ENCODE measurements around the gene IRF6.

Gene IRF6

GRCh38 chr1:209810783-209811182 lies 4.8 kb upstream of the IRF6 start:
- no peak for TF ChIP-seq CTCF (IDR thresholded peaks at IDR 0.05; ENCODE audit: insufficient read depth, low read length, missing control alignments)
- no peak for DNase-seq (ENCODE audit: low read depth, low spot score)
- POLR2A ChIA-PET = no interaction called here
- CTCF ChIA-PET = interaction anchor here (12.6 kb wide), 1 partner anchor 13 kb away, joined by 293 read pairs; the partner anchor contains the start of gene UTP25
- H3K4me3 ChIP-seq (ENCODE audit: low read depth, low read length) = no peak overlapping the region

GRCh38 chr1:209809611-209810010 lies 3.7 kb upstream of the IRF6 start:
- no peak for DNase-seq (ENCODE audit: low read depth, low spot score)
- POLR2A ChIA-PET = no interaction called here
- TF ChIP-seq CTCF (IDR thresholded peaks at IDR 0.05; ENCODE audit: insufficient read depth, low read length, missing control alignments) = no peak
- no peak overlapping the region for H3K4me3 ChIP-seq (ENCODE audit: low read depth, low read length)
- CTCF ChIA-PET = interaction anchor here (12.6 kb wide), 1 partner anchor 14 kb away, joined by 293 read pairs; the partner anchor contains the start of gene UTP25

GRCh38 chr1:209808059-209808581 lies 2.2 kb upstream of the IRF6 start:
- no peak for TF ChIP-seq CTCF (IDR thresholded peaks at IDR 0.05; ENCODE audit: insufficient read depth, low read length, missing control alignments)
- POLR2A ChIA-PET = no interaction called here
- H3K4me3 ChIP-seq (ENCODE audit: low read depth, low read length) = no peak overlapping the region
- peak; percentile 87 for DNase-seq (ENCODE audit: low read depth, low spot score)
- CTCF ChIA-PET = interaction anchor here (0.8 to 12.6 kb wide), 4 partner anchors 8 to 60 kb away, joined by 3 to 293 read pairs (median 4); partner anchors contain the start of gene UTP25

- no peak for DNase-seq (ENCODE audit: low read depth, low spot score)
- no peak overlapping the region for H3K4me3 ChIP-seq (ENCODE audit: low read depth, low read length)
- no peak for TF ChIP-seq CTCF (IDR thresholded peaks at IDR 0.05; ENCODE audit: insufficient read depth, low read length, missing control alignments)
- ChIA-PET POLR2A (no interaction called here), CTCF (interaction anchor here (0.8 to 12.6 kb wide), 4 partner anchors 8 to 60 kb away, joined by 3 to 293 read pairs (median 4); partner anchors contain the start of gene UTP25)
Measured at GRCh38 chr1:209807509-209807908, 1.6 kb upstream of the IRF6 start.

- POLR2A ChIA-PET = no interaction called here
- H3K4me3 ChIP-seq (ENCODE audit: low read depth, low read length) = peak overlapping the region; percentile 67
- CTCF ChIA-PET = interaction anchor here (1.6 to 12.6 kb wide), 2 partner anchors 18 to 57 kb away, joined by 3 to 293 read pairs; partner anchors contain the start of gene UTP25
Measured at GRCh38 chr1:209805341-209805781, 581 bp downstream of the IRF6 start.

More at GRCh38 chr1:209805341-209805781, 581 bp downstream of the IRF6 start:
- DNase-seq (ENCODE audit: low read depth, low spot score) = no peak
- TF ChIP-seq CTCF (IDR thresholded peaks at IDR 0.05; ENCODE audit: insufficient read depth, low read length, missing control alignments) = no peak

Measured in AG04449 (cell line).